UCSD-AML1 (cell line): ENCODE results near the gene FAM151B.

ENCODE experiments used
- DNase-seq: peaks from one replicate; lab custom pipeline; 2025; ENCODE audit not compliant: unreplicated experiment; lab: John Stamatoyannopoulos, UW

The FAM151B gene

DNA sequence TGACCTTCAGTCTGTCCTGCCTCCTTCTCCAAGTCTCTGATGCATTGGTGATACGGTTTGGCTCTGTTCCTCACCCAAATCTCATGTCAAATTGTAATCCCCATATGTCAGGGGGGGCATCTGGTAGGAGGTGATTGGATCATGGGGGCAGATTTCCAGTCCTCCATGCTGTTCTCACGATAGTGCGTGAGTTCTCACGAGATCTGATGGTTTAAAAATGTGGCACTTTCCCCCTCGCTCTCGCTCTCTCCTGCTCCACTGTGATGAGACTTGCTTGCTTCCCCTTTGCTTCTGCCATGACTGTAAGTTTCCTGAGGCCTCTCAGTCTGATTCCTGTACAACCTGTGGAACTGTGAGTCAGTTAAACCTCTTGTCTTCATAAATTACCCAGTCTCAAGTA, 96.9 kb downstream of the FAM151B start:
- no peak for DNase-seq

DNA sequence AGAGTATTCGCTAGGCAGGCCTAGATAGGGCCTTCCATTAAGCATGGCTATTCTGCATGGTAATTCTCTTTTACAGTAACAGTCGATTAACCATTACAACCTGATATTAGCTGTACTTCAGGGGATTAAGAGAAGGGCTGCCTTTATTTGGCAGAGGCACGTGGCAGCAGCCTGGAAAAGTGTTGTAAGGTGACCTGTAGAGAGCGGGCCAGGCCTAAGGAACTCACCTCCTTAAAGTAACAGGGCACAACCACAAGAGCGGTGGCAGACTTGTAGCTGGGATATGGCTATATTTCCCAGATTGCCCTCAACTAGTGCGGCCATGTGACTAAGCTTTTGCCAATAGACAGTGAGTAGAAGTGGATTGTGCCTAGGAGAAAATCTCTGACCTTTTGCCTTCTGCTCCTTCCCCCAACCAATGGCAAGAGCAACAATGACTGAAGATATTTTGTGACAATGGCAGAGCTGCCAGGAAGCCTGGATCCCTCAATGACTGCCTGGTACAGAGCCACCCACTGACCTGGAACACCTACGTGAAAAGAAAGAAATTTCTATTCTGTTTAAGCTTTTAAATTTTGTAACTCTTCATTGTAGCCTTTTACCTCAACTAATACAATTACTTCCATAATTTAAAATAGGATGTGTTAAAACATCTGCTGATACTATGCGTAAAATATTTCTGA, 101.1 kb downstream of the FAM151B start:
- DNase-seq = no peak

DNA sequence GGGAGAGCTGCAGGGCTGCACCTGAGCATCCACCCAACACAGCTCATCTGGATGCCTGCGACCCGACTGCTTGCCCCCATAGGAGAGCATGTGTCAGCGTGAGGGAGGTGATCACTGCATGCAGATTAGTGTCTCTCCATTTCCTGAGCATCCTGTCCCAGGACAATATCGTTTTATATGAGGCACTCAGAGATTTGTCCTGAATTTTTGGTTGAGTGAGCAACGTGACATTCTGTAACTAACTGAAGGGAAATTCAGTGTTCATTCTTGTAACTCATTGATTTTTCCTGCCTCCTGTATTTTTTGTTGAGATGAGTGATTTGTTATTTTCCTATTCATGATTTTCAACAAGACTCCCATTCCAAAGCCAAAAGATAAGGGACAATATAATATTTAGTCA, 102.9 kb downstream of the FAM151B start:
- DNase-seq = no peak

DNA sequence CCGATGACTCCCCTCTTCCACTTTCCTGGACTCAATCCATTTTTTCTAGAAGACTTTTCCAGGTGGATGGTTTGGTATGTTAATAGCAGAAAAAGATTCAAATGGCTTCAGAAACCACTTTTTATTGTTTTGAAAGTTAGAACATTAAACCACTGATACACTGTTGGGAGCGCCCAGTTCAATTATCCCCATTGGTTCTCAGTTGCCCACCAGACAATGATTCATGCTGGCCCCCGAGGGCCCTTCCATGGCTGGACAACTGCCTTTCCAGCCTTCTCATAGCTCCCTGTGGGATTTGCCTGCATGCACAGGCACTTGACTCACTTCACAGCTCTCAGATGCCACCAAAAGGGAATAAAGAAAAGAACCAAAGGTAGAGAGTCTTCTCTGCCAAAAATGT, 103.5 kb downstream of the FAM151B start:
- no peak for DNase-seq

DNA sequence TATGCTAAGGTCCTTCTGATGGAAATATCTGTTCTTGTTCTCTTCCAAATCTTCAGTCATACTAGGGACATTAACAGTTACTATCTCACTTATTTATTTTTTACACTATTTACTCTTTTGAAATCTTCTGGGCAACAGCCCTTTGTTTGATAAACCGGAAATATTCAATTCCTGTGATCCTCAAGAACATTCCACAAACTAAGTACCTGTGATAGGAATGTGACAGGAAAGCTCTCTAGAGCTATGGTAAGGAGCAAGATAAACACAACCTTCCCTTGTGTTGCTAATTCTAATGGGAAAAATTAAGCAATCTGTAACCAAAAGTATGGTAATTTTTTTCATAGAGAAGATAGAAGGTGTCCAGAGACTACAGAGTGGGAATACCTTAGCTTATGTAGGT, 104.2 kb downstream of the FAM151B start:
- no peak for DNase-seq
